Activated CD4-positive, alpha-beta T cell treated with anti-CD3 and anti-CD28 coated beads for 48 hours (primary cell): ENCODE measurements around the gene TMEM109.

Experiments used
- DNase-seq: peaks from one replicate; pipeline ENCODE4 v3.0.0-alpha.2; 2020

Gene TMEM109

DNA sequence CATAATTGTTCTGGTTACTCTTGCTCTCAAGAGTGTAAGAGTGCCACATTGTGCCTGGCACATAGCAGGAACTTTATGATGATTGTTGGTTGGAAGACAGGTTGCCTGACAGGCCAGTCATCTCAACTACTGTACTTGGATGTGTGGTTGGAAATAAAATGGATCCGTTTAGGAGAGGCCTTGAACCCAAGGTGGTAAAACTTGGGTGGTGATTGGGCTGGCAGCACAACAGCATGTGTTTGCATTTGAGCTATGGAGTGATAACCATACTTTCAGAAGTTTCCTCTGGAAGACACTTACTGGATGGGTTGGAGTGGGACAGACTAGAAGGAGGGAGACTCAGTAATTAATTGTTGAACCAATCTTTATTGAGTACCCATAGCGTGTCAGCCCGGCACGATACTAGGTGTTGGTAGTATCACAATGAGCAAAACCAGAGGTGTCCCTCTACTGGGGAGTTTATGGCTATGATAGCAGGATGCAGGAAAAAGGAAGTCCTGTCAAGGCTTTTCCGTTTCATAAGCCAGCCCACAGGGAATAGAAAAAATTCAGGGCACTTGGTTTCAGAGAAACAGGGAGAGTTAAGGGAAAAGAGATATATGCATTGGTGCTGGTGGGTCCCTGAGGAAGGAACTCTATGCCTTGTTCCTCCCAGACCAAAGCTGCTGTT lies 3.1 kb upstream of the TMEM109 start:
- no peak for DNase-seq

DNA sequence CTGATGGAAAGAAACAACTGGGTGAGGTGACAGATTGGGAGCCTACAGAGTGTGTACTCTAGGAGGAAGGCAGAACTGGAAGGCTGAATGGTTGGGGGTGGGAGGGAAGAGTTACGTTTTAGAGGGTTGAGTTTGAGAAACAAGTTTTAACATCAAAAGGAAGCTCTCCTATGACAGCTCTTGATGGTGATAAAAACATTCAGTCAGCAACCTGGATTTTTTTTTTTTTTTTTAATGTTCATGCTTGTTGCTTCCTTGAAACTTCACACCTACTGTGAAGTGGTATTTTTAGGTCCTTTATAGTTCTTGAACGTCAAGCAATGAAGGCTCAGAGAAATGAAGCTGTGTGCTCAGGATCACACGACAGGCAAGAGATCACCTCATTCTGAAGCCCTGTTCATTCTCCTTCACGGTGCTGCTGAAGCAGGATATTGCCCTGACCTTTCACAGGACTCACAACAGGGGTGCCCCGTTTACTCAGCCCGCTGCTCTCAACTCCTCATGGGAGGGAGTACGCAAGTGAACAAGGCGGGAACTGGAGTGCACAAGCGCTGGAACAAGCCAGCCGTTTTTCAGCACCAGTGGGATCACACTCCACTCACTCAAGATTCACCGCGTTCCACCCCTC lies 1.6 kb upstream of the TMEM109 start:
- DNase-seq: peak; percentile 22

DNA sequence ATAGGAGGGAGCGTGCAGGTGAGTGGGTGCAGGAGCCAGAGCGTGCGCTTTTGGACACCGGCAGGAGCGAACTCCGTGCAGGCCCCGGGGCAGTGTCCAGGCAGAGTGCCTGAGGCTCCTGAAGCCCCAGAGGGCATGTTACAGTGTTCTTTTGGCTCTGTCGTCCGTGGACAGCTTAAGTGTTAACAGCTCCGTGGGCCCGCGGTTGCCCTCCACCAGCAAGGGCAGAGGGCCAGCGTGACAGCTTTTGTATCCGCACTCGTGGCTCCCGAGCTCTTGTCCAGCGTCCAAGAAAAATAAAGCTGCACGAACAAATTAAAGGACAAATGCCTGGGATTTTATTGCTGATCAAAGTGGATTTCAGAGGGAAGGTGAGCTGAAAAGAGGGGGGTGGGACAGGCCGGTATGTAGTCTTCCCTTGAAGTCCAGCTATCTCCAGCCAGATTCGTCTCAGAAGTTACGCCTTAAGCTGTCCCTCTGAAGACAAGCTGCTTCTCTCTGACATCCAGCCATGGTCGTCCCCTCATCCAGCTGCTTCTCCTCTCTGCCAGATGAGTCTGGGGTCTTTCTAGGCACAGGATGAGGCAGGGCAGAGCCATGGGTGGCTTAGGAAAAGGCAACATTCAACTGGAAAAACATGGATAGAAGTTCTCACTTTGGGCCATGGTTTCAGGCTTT lies 968 bp upstream of the TMEM109 start:
- DNase-seq: no peak

DNA sequence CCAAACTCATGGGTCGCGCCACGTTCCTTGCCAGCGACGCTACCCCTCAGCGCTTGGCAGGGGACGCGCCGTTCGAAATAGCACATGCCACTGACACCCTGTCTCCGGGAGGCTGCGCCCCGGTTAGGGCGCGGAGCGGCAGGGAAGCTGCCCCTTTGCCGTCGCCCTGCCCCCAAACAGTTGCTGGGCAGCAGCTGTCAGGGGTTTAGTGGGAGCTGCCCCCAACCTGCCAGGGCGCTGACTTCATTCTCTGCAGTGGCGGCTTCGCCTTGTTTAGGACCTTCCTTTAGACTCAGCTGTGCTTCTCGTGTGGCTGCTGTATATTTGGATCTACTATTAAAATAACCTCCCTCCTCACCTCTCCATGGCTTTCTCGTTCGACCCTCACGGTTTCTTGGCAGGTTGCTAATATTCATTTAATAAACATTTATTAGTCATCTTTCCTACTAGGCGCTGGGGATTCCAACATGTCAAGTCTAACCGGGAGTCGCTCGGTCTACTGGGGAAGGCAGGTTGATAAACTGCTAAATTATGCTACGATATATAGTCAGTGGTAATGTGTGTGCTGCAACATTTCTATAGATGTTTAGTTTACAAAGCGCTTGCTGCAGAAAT lies 782 bp downstream of the TMEM109 start:
- DNase-seq: peak; percentile 41

DNA sequence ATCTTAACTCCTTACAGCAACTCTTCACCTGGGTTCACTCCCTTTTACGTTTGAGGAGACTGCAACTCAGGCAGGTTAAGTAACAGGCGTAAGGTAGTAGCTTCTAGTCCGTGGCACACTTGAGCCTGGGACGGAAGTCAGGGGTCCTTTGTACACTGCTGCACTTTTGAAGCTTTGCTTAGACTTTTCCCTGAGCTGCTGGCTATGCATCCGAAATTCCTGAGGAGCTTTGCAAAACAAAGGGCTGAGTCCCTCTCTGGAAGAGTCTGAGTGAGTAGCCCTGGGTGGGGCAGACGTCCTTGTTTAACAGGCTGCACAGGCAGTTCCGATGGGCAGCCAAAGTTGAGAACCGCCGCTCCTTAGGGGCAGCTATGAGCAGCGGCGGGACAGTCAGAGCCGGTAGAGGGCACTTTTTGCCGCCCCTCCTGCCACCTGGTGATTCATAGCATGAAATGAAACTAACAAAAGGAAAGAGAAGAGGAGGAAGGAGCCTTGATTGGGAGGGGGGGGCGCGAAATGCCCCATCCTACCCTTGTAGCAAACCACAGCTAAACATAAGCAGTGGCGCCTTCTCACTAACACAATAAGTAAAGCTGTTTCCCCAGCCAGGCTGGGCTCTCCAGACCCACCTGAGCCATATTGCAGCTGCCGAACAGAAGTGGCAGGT lies 1.4 kb downstream of the TMEM109 start:
- peak; percentile 77 for DNase-seq

DNA sequence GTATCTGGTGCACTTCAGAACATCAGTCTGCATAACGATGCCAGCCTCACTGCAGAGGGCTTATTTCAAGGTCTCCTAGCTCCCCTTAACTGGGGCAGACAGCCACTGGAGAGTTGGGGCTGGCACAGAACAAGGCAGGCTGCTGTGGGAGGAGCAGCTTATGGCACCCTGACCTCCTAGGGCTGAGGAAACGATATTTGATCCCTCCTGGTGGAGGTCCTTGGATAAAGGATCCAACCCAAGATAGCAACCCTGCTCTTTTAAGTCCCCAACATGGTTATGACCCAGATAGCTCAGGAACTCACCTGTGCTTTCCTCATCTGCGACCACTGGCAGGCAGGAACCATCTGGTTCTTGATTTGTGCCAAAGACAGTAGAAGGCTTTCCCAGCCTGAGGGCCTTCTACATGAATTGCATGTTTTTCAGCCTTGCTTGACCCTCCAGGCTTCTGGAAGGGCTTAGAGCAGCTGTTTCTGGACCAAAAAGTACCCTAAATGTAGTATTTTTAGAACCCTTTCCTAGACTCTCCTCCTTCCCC lies 2.8 kb downstream of the TMEM109 start:
- DNase-seq: no peak

DNA sequence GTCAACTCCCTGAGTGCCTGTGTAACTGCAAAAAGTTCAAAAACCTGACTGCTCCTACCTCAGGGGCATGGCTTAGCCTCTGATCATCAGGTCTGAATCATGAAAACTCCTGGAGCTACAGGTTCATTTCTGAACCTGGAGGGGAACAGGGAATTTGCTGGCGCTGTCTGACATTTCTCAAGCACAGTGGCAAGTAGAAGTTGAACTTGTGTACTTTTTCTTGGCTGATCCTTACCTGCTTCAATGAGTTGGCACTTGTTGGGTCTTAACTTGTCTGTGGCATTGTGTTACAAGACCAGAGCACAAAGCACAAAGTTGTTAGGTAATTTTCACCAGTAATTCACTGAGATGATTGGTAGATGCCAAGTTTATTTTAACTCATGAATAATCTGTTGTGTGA lies 3.3 kb downstream of the TMEM109 start:
- no peak for DNase-seq

DNA sequence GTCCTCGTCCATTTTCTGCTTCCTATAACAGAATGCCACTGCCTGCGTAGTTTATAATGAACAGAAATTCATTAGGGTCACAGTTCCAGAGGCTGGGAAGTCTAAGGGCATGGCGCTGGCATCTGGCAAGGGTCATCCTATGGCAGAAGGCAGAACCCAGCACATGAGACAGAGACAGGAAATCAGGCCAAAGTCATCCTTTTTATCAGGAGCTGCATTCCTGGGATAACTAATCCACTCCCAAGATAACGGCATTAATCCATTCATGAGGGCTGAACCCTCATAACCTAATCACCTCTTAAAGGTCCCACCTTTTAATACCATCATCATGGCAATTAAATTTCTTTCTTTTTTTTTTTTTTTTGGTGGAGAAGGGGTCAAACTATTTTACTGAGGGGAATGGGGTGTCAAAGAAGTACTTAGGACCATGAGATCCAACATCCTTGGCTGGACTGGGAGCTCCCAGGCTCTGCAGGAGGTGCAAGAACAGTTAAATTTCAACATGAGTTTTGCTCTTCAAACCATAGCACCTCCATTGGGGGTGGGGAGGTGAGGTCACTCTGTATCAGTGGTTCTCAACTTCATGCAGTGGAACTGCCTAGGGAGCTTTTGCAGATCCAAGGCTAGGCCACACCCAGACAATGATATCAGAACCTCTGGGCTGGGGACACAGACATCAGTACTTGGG lies 4.4 kb downstream of the TMEM109 start:
- DNase-seq: no peak

DNA sequence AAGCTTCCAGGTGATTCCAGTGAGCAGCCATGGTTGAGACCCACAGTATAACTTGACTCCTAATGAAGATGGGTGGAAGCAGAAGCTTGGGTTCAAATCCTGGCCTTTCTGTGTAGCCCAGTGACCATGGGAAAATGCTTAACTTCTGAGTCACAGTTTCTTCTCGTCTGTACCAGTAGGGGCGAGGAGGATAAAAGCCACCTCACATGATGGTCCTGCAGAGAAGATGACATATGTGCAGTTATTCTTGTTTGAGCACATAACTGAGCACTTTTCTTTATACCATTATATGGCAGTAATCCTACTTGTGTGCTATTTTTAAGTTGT lies 4.9 kb downstream of the TMEM109 start:
- no peak for DNase-seq

DNA sequence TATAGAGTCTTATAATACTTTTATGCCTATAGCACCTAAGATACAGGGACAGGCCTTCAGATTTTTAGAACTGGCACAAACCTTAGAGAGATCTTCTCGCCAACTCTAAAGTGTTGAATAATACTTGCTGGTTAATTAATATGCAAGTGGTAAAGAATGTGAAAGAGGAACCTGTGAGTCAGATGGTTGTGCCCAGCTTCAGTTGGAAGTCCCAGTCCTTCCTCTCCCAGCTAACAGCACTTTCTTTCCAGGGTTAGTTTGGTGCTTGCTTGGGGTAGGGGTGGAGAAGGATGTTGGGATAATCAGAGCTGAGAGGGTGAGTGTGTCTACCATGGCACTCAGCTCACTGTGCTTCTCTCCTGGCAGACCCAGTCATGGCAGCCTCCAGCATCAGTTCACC lies 5.4 kb downstream of the TMEM109 start:
- no peak for DNase-seq

DNA sequence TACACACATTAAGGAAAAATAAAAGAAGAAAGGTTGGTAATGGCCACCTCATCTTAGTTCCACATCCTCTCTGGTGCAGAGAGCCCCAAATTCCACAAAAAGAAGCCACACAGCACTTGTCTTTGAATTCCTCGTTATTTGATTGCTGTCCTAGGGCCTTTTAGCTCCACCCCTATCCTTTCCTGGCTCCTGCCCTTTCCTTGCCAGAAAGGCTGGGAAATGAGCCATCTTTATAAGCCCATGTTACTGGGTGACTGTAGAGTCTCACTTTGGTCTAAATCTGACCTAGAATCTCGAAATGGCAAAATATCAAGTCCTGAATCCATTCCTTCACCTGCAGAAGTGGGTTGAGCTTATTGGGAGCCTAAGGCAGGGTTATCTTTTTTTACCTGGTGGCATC lies 6.0 kb downstream of the TMEM109 start:
- DNase-seq: no peak

DNA sequence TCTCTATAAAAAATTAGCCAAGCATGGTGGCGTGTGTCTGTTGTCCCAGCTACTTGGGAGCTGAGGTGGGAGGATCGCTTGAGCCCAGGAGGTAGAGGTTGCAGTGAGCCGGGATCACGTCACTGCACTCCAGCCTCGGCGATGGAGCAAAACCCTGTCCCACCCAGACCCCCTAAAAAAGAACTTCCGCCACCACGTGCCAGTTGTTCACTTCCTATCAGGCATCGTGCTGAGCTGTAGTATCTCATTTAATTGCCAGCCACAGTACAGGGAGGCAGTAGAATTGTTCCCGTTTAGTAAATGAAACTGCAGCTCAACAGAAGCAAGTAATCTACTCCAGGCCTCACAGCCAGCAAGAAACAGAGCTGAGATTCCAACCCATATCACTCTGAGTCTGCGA lies 7.3 kb downstream of the TMEM109 start:
- no peak for DNase-seq

DNA sequence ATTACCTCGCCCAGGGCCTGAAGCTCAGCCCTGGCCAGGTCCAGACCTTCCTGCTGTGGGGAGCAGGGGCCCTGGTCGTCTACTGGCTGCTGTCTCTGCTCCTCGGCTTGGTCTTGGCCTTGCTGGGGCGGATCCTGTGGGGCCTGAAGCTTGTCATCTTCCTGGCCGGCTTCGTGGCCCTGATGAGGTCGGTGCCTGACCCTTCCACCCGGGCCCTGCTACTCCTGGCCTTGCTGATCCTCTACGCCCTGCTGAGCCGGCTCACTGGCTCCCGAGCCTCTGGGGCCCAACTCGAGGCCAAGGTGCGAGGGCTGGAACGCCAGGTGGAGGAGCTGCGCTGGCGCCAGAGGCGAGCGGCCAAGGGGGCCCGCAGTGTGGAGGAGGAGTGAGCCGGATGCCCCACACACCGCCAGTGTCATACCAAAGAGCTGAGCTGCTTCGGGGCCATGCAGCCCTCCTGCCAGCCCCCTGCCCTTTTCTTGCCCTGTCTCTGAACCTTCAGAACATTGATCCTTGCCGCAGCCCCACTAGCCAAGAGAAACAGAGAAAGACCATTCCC lies 7.9 kb downstream of the TMEM109 start:
- no peak for DNase-seq

DNA sequence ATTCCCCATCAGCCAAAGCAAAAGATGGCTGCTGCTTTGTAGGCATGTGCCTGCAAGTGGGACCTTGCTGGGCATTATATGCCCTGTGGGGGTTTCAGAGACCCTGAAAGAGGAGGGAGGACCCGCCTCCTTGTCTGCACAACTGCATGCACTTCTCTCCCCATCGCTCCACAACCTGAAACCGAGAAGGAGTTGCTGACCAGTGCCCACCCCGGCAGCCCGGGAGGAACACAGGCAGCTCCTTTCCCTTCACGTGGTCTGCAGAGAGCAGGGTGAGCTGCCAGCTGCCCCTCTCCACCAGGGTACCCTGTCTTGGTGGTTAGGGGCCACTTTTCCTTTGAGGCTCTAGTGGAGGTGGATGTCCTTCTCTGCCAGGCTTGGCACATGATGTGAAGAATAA lies 8.9 kb downstream of the TMEM109 start:
- DNase-seq: no peak

DNA sequence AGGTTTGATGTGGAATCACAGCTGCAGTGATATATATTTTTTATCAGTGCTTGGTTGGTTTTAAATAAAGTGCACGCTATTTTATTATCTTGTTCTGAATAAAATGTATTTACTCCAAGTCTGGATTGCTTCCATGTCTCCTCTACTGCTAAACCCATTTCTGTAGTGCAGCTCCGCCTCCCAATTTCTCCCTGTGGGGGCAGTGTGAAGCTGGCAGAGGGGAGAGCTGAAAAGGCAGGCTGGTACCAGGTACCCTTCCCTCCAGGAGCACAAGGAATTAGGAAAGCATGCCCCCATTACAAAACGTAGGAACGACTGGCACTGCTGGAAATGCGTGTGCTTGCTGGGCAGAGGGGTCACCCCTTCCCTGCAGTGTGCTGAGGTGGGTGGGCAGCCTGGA lies 9.4 kb downstream of the TMEM109 start:
- DNase-seq: no peak

DNA sequence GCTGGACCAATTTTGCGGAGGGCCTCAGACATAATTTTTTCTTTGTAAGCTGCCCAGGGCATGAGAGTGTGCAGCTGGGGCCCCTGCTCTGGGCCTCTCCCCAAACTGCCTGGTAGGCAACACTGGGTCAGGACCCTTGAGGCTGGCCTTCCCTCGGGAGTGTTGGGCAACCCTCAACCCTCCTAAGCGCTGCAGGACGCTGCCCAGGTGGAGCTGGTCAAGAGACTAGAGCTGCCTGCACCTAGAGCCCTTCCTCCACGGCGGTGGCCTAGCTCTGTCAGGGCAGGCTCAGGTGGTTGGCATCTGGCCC lies 9.8 kb downstream of the TMEM109 start:
- DNase-seq: no peak

DNA sequence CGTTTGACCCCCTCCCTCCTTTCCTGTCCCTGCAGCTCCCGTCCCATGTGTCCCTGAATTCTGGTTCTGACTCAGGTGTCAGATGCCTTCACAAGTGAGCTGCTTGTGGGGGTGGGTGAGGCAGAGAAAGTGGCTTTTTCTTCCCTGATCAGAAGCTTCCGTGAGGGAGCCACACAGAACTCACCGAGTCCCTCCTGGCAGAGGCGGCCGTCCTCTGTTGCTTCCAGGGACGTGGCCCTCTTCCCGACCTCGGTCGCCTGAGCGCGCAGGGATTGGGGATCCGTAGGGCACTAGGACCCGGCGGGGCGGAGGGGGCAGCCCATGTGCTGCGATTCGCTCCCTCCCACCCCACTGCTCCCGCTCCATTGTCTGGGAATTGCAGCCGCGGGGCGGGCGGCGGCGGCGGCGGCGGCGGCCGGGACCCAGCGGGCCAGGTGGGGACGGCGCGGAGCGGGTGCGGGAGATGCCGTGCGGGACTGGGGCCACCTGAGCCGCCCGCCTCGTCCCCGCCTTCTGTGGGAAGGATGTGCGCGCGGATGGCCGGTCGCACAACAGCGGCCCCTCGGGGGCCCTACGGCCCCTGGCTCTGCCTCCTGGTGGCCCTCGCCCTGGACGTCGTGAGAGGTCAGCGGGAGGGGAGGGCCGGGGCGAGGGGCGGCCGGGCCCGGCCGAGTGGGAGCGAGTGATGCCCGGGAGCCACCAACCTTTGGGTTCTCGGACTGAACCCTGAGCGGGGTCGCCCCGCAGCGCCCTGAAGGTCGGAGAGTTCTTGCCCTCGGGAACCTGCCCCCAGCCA lies 10.3 kb downstream of the TMEM109 start, which contains the start of gene TMEM132A:
Gene TMEM132A (plus strand): TSS at position 351 of the 796 bp plus-strand sequence. CDS start 174 bp downstream, at position 525.
- DNase-seq: peak; percentile 32

DNA sequence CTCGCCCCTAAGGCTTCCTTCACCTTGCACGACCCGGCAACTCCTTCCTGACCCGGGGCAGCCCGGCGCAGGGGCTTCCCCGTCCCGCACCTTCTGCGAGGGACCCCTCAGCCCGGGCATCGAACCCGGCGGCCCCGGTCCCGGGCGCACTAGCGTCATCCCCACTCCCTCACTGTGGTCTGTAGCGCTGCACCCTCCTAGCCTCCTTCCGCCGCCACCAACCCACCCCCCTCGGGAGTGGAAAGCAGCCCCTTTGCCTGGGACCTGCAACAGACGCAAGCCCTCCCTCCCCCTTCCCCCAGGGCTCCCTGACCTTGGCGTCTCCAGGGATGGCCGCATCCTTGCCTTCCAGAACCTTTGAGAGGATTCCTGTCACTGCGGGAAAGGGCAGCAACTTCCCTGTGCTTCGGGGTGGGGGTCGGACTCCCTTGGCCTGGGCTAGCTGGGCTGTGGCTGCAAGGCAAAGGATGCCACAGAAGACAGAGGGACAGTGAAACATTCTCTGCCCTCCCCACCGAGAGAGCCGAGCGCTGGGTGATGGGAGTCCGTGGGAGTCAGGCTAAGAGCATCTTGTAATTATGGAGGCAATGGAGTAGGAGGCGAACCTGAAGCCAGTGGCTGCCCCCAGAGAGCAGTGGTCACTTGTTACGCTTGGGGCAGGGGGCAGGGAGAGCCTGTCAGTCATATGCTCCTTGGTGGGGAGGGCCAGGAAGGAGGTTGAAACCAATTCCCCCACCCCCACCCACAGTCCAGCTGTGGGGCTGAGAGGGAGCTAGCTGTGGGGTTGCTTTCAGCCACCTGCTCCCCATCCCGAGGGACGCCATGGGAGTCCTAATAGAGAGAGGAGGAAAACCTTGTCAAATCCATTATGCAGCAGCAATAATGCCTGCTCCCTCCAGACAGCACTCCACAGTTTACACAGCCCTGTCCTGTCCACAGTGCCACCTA lies 11.2 kb downstream of the TMEM109 start:
- no peak for DNase-seq

DNA sequence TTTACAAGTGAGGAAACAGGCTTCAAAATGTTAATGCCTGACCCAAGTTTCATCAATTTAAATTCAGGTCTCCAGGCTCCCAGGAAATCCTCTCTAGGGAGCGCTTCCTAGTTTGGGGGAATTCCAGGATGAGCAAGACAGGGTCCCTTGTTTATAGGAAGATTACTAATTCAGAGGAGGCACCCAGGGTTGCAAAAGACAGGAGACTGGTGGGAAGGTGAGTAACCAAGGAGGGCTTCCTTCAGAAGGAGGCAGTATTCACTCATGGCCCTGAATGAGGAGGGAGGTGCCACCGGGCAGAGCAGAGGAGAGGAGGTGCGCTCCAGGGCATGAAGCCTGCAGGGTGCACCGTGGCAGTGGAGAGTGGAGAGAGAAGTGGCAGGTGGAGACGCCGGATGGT lies 11.9 kb downstream of the TMEM109 start:
- DNase-seq: no peak

DNA sequence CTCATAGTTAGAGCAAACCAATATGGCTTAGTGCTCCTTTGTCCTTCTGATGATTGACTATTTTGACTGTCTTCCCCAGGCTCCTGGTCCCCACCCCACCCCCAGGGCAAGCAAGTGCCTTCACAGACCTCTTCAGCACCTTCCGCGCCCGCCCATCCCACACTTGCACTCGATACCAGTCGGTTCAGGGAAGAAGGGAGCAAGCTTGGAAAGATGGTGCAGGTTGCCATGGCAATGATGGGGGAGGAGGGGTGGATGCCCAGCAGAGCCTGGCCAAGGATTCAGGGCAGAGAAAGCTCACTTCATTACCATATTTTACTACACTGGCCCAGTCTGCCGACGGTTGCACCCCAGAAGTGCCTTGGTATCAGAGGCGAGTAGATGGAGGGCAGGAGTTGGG lies 12.5 kb downstream of the TMEM109 start:
- DNase-seq: no peak
